HCT116 (cell line): ENCODE measurements around the gene SLC5A3. TPM values are rescaled to one million over a fixed set of nuclear protein-coding genes. Genes with fewer than 3 reads are reported as not detected.
A peak's percentile ranks its signal among the peaks of the same experiment; 100 is the strongest.

ENCODE experiments used
- ATAC-seq: fragments of 200-7000 bp; cut with Tn5 transposase; 2 replicates; pipeline ENCODE4 v1.9.1; 2020; ENCODE audit warnings: mild to moderate bottlenecking, moderate library complexity
- BruUV-seq: library from RNA; stranded (reverse); fragments of 400-500 nt; replicated peaks from 2 replicates; lab custom pipeline; 2021; lab: Mats Ljungman, UMichigan
- CTCF ChIA-PET: fragments of 300-600 bp; sonication (Branson Sonifier 250); formaldehyde crosslinking; loops from one replicate; lab custom pipeline; 2021; ENCODE audit warnings: antibody characterized with exemption; lab: Charles Lee
- POLR2A ChIA-PET: fragments of 300-600, 350-600 bp; sonication (Branson Sonifier 250); formaldehyde crosslinking; loops from one replicate; lab custom pipeline; 2021; ENCODE audit warnings: antibody characterized with exemption; lab: Charles Lee
- RAD21 ChIA-PET, 2 experiments: fragments of 300-600 bp; sonication (Branson Sonifier 250); formaldehyde crosslinking; loops; one replicate each; lab custom pipeline; 2023; ENCODE audit warnings: low total read pairs in 2 of 2; ENCODE audit not compliant: uncharacterized antibody in 2 of 2, unreplicated experiment in 2 of 2, low non-redundant PET in 1 of 2; lab: Charles Lee
- DNase-seq: peaks from one replicate; pipeline ENCODE4 v3.0.0-alpha.2; 2010; ENCODE audit warnings: low read depth, low spot score
- H2AFZ ChIP-seq: fragments of 200-600 bp; shearing (Covaris generic), sonication (generic); 2 replicates; pipeline ENCODE4 v1.6.1; 2017; ENCODE audit warnings: low read depth, mixed run types, mixed read lengths, antibody characterized with exemption, low read length; ENCODE audit not compliant: poor library complexity, severe bottlenecking
- H3K27ac ChIP-seq: 2 replicates; pipeline ENCODE4 v1.5.1; 2012; ENCODE audit warnings: low read depth, low read length
- H3K27me3 ChIP-seq: fragments of 200-600 bp; sonication (generic); 2 replicates; pipeline ENCODE4 v1.6.1; 2016; ENCODE audit warnings: mixed run types, low read length, mixed read lengths; ENCODE audit not compliant: insufficient read depth
- H3K36me3 ChIP-seq, 2 experiments: fragments of 200-500 bp in 1 of 2; fragments of 200-600 bp in 1 of 2; sonication (Bioruptor generic) in 1 of 2; sonication (generic) in 1 of 2; 2 replicates each; pipeline versions ENCODE4 v1.5.1 to v1.6.1; 2014 to 2016; ENCODE audit warnings: low read length in 2 of 2, inconsistent platforms in 1 of 2, mixed read lengths in 1 of 2, mixed run types in 1 of 2; ENCODE audit not compliant: insufficient read depth in 2 of 2, control insufficient read depth in 1 of 2
- H3K4me1 ChIP-seq, 2 experiments: fragments of 200-600 bp in 1 of 2; sonication (generic) in 1 of 2; 2 replicates each; pipeline versions ENCODE4 v1.5.1 to v1.6.1; 2012 to 2017; ENCODE audit warnings: low read length in 2 of 2, inconsistent platforms in 1 of 2, mild to moderate bottlenecking in 1 of 2, mixed read lengths in 1 of 2, mixed run types in 1 of 2, moderate library complexity in 1 of 2; ENCODE audit not compliant: insufficient read depth in 2 of 2, control insufficient read depth in 1 of 2
- H3K4me2 ChIP-seq: fragments of 200-600 bp; sonication (generic); 2 replicates; pipeline ENCODE4 v1.6.1; 2017; ENCODE audit warnings: mixed run types, low read length, mixed read lengths
- H3K4me3 ChIP-seq, 2 experiments: fragments of 200-600 bp in 1 of 2; sonication (generic) in 1 of 2; replicated peaks in 1 of 2; 2 replicates each; pipeline ENCODE4 v1.5.1; 2011 to 2016; ENCODE audit warnings: low read length in 2 of 2, control low read depth in 1 of 2, low read depth in 1 of 2, mild to moderate bottlenecking in 1 of 2, mixed read lengths in 1 of 2, mixed run types in 1 of 2
- H3K79me2 ChIP-seq: fragments of 200-600 bp; sonication (generic); 2 replicates; pipeline ENCODE4 v1.6.1; 2017; ENCODE audit warnings: mild to moderate bottlenecking, mixed run types, low read length, moderate library complexity, mixed read lengths; ENCODE audit not compliant: insufficient read depth
- H3K9ac ChIP-seq: fragments of 200-600 bp; sonication (generic); 2 replicates; pipeline ENCODE4 v1.6.1; 2016; ENCODE audit warnings: low read length, mixed read lengths
- H3K9me2 ChIP-seq: fragments of 200-600 bp; sonication (generic), shearing (Covaris generic); 2 replicates; pipeline ENCODE4 v1.6.1; 2017; ENCODE audit warnings: mixed run types, mild to moderate bottlenecking, moderate library complexity; ENCODE audit not compliant: insufficient read depth
- H3K9me3 ChIP-seq, 2 experiments: fragments of 200-500 bp in 1 of 2; fragments of 200-600 bp in 1 of 2; sonication (Bioruptor generic) in 1 of 2; sonication (generic) in 1 of 2; 2 replicates each; pipeline ENCODE4 v1.6.1; 2014 to 2017; ENCODE audit warnings: low read length in 2 of 2, mixed read lengths in 2 of 2, inconsistent platforms in 1 of 2, low read depth in 1 of 2, mild to moderate bottlenecking in 1 of 2, mixed run types in 1 of 2, moderate library complexity in 1 of 2; ENCODE audit not compliant: control insufficient read depth in 1 of 2, insufficient read depth in 1 of 2
- H4K20me1 ChIP-seq: fragments of 200-600 bp; sonication (generic), shearing (Covaris generic); 2 replicates; pipeline ENCODE4 v1.6.1; 2017; ENCODE audit warnings: mixed run types, mild to moderate bottlenecking, moderate library complexity; ENCODE audit not compliant: insufficient read depth
- CBX3 ChIP-seq: IDR thresholded peaks from 2 replicates; pipeline ENCODE4 v1.6.1; 2012; ENCODE audit warnings: low read depth
- RAD21 ChIP-seq: IDR thresholded peaks from 2 replicates; pipeline ENCODE4 v1.6.1; 2012; ENCODE audit warnings: low read depth, mild to moderate bottlenecking
- intact Hi-C: fragments of 100-400 bp; cut with micrococcal nuclease; formaldehyde crosslinking; loops from 2 replicates; pipeline ENCODE4 v1.10.0; 2022
- total RNA-seq: library from RNA; stranded (reverse); gene quantifications from one replicate; pipeline ENCODE4 v1.2.1, GENCODE V29; 2021; ENCODE audit not compliant: unreplicated experiment
- TF ChIP-seq, protein P1 (sequence below): IDR thresholded peaks from 2 replicates; pipeline ENCODE4 v1.6.1; 2012

The SLC5A3 gene
- total RNA-seq, 1 experiment from 2014 or later = 11.8 TPM

- POLR2A ChIA-PET = interaction anchor here (1.4 kb wide), 1 partner anchor 16 kb away, joined by 3 read pairs; no protein-coding TSS in a partner anchor
- Histone ChIP-seq H3K9ac (peak overlapping the region; percentile 64), H4K20me1 (no peaks in the 10 kb centered on the region), H3K9me3 (no peaks in the 10 kb centered on the region), H2AFZ (no peak overlapping the region), H3K27ac (peak overlapping the region; percentile 86; the same call in 1 of the 2 replicates), H3K4me3 (peak overlapping the region; percentile 67 to 69), H3K4me1 (peaks cover 10 to 14% of the 10 kb centered on the region in 2 experiments), H3K4me2 (peak overlapping the region; percentile 73), H3K27me3 (no peaks in the 10 kb centered on the region), H3K36me3 (0 out of 4 replicates have a peak, but pooled peaks cover 0 to 5% of the 10 kb centered on the region in 2 experiments), H3K9me2 (no peaks in the 10 kb centered on the region), H3K79me2 (peaks cover 50% of the 10 kb centered on the region)
- DNase-seq (no peak), ATAC-seq (no peak)
- RAD21 ChIA-PET = no interaction called here
- intact Hi-C loops = loop anchor here (10.0 kb wide), 1 partner anchor 130 kb away; no protein-coding TSS in a partner anchor
- TSS peak; percentile 58 for BruUV-seq
- CTCF ChIA-PET = no interaction called here
- no peak for TF ChIP-seq CBX3
- no peak for TF ChIP-seq RAD21
These were observed 1.1 kb downstream of the SLC5A3 start for GRCh38 chr21:34074283-34075090.

DNA sequence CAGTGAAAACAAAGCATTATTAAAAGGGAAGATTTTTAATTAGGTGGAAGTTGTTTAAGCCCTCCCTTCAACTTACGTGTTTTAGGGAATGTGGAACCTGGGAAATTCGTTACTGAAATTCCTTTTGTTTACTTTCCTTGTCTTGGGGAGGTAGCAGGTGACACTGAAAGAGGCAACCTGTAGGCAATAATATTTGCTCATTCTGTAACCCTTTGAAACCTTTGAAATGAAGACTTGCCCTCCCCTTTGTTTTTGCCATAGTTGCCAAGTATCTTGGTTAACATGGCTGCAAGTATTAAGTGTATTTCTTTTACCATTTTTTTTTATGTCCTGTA is 1.7 kb downstream of the SLC5A3 start:
- ChIA-PET RAD21 (no interaction called here), POLR2A (no interaction called here), CTCF (no interaction called here)
- no peak overlapping the region for H3K27ac ChIP-seq
- peak overlapping the region; percentile 64; the same call in 1 of the 2 replicates for H3K9ac ChIP-seq
- H2AFZ ChIP-seq = no peak overlapping the region
- DNase-seq = no peak
- peaks cover 10 to 14% of the 10 kb centered on the region in 2 experiments for H3K4me1 ChIP-seq
- no peaks in the 10 kb centered on the region for H3K9me2 ChIP-seq
- H3K36me3 ChIP-seq = 0 out of 4 replicates have a peak, but pooled peaks cover 0 to 5% of the 10 kb centered on the region in 2 experiments
- no peaks in the 10 kb centered on the region for H3K27me3 ChIP-seq
- ATAC-seq = no peak
- intact Hi-C loops = loop anchor here (10.0 kb wide), 1 partner anchor 130 kb away; no protein-coding TSS in a partner anchor
- no peaks in the 10 kb centered on the region for H3K9me3 ChIP-seq
- no peaks in the 10 kb centered on the region for H4K20me1 ChIP-seq
- peaks cover 55% of the 10 kb centered on the region for H3K79me2 ChIP-seq
- no peak overlapping the region for H3K4me3 ChIP-seq
- TF ChIP-seq, protein P1, sequence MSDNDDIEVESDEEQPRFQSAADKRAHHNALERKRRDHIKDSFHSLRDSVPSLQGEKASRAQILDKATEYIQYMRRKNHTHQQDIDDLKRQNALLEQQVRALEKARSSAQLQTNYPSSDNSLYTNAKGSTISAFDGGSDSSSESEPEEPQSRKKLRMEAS = no peak
- H3K4me2 ChIP-seq = peak overlapping the region; percentile 73
- no TSS peak for BruUV-seq
